Measurements from ENCODE around the gene NRXN3. TPM values are rescaled to one million over a fixed set of nuclear protein-coding genes. Genes with fewer than 3 reads are reported as not detected.

Gene NRXN3
- polyA plus RNA-seq, 1 donor from 2014 or later: not detected

- H3K36me3 Mint-ChIP-seq: no peaks in the 10 kb centered on the region
- no peak overlapping the region for H3K27ac Mint-ChIP-seq
- no peaks in the 10 kb centered on the region for H3K4me1 Mint-ChIP-seq
- H3K9me3 Mint-ChIP-seq: no peaks in the 10 kb centered on the region
- no peaks in the 10 kb centered on the region for H3K27me3 Mint-ChIP-seq
- no peak overlapping the region for H3K4me3 Mint-ChIP-seq
These were observed 15.3 kb upstream of the NRXN3 start for GRCh38 chr14:78154827-78155226.

- Mint-ChIP-seq H3K4me3 (no peak overlapping the region), H3K4me1 (no peaks in the 10 kb centered on the region)
These were observed 14.0 kb upstream of the NRXN3 start for GRCh38 chr14:78156196-78156595.

GRCh38 chr14:78157494-78158437 is 12.4 kb upstream of the NRXN3 start:
- H3K27ac Mint-ChIP-seq: no peak overlapping the region
- H3K36me3 Mint-ChIP-seq: no peaks in the 10 kb centered on the region
- no peaks in the 10 kb centered on the region for H3K4me1 Mint-ChIP-seq
- no peak overlapping the region for H3K4me3 Mint-ChIP-seq
- H3K9me3 Mint-ChIP-seq: no peaks in the 10 kb centered on the region
- H3K27me3 Mint-ChIP-seq: peaks cover 4% of the 10 kb centered on the region

More at GRCh38 chr14:78156196-78156595, 14.0 kb upstream of the NRXN3 start:
- H3K27ac Mint-ChIP-seq: no peak overlapping the region
- H3K27me3 Mint-ChIP-seq: no peaks in the 10 kb centered on the region
- H3K36me3 Mint-ChIP-seq: no peaks in the 10 kb centered on the region
- no peaks in the 10 kb centered on the region for H3K9me3 Mint-ChIP-seq

- H3K27ac Mint-ChIP-seq: no peak overlapping the region
- no peaks in the 10 kb centered on the region for H3K36me3 Mint-ChIP-seq
- H3K4me1 Mint-ChIP-seq: no peaks in the 10 kb centered on the region
- H3K27me3 Mint-ChIP-seq: peaks cover 8% of the 10 kb centered on the region
- no peaks in the 10 kb centered on the region for H3K9me3 Mint-ChIP-seq
- H3K4me3 Mint-ChIP-seq: peak overlapping the region in 1 of 4 donors; percentile 45
These were observed 8.0 kb upstream of the NRXN3 start for GRCh38 chr14:78162202-78162601.

- H3K4me3 Mint-ChIP-seq: no peak overlapping the region
- H3K4me1 Mint-ChIP-seq: no peaks in the 10 kb centered on the region
- peaks cover 8% of the 10 kb centered on the region for H3K27me3 Mint-ChIP-seq
- H3K27ac Mint-ChIP-seq: no peak overlapping the region
- no peaks in the 10 kb centered on the region for H3K36me3 Mint-ChIP-seq
- no peaks in the 10 kb centered on the region for H3K9me3 Mint-ChIP-seq
These were observed 5.8 kb upstream of the NRXN3 start for GRCh38 chr14:78164226-78164853.

- no peaks in the 10 kb centered on the region for H3K4me1 Mint-ChIP-seq
- H3K9me3 Mint-ChIP-seq: peaks cover 0 to 2% (median 0%) of the 10 kb centered on the region in 3 donors
- no peaks in the 10 kb centered on the region for H3K36me3 Mint-ChIP-seq
- peaks cover 8% of the 10 kb centered on the region for H3K27me3 Mint-ChIP-seq
- H3K27ac Mint-ChIP-seq: no peak overlapping the region
- peak overlapping the region in 1 of 4 donors; percentile 42 for H3K4me3 Mint-ChIP-seq
These were observed 2.3 kb downstream of the NRXN3 start for GRCh38 chr14:78172428-78172827.

- Mint-ChIP-seq H3K27me3 (peaks cover 8% of the 10 kb centered on the region), H3K9me3 (peaks cover 0 to 2% (median 0%) of the 10 kb centered on the region in 3 donors), H3K36me3 (peaks cover 1% of the 10 kb centered on the region), H3K27ac (no peak overlapping the region), H3K4me3 (no peak overlapping the region), H3K4me1 (no peaks in the 10 kb centered on the region)
These were observed 3.3 kb downstream of the NRXN3 start for GRCh38 chr14:78173346-78174035.

GRCh38 chr14:78175412-78175811 is 5.2 kb downstream of the NRXN3 start:
- no peak overlapping the region for H3K27ac Mint-ChIP-seq
- H3K36me3 Mint-ChIP-seq: peaks cover 5% of the 10 kb centered on the region
- peaks cover 0 to 2% (median 0%) of the 10 kb centered on the region in 3 donors for H3K9me3 Mint-ChIP-seq
- H3K27me3 Mint-ChIP-seq: peaks cover 8% of the 10 kb centered on the region
- no peak overlapping the region for H3K4me3 Mint-ChIP-seq
- peaks cover 0 to 2% (median 0%) of the 10 kb centered on the region in 3 donors for H3K4me1 Mint-ChIP-seq

GRCh38 chr14:78178071-78178470 is 7.9 kb downstream of the NRXN3 start:
- Mint-ChIP-seq H3K4me3 (no peak overlapping the region), H3K27ac (no peak overlapping the region), H3K27me3 (peaks cover 1% of the 10 kb centered on the region), H3K36me3 (peaks cover 5% of the 10 kb centered on the region), H3K9me3 (peaks cover 0 to 2% (median 0%) of the 10 kb centered on the region in 3 donors), H3K4me1 (peaks cover 0 to 2% (median 0%) of the 10 kb centered on the region in 3 donors)

- H3K27me3 Mint-ChIP-seq: peaks cover 3% of the 10 kb centered on the region
- H3K4me1 Mint-ChIP-seq: peaks cover 0 to 2% (median 0%) of the 10 kb centered on the region in 3 donors
- no peak overlapping the region for H3K27ac Mint-ChIP-seq
- H3K9me3 Mint-ChIP-seq: peaks cover 0 to 4% (median 0%) of the 10 kb centered on the region in 3 donors
- H3K36me3 Mint-ChIP-seq: peaks cover 5% of the 10 kb centered on the region
- no peak overlapping the region for H3K4me3 Mint-ChIP-seq
These were observed 8.8 kb downstream of the NRXN3 start for GRCh38 chr14:78178971-78179370.

- Mint-ChIP-seq H3K4me1 (peaks cover 0 to 2% (median 0%) of the 10 kb centered on the region in 3 donors), H3K27ac (no peak overlapping the region), H3K27me3 (peaks cover 3% of the 10 kb centered on the region), H3K36me3 (peaks cover 5% of the 10 kb centered on the region), H3K4me3 (no peak overlapping the region), H3K9me3 (peaks cover 0 to 2% (median 0%) of the 10 kb centered on the region in 3 donors)
These were observed 11.1 kb downstream of the NRXN3 start for GRCh38 chr14:78181270-78181669.

GRCh38 chr14:78182722-78183121 is 12.5 kb downstream of the NRXN3 start:
- Mint-ChIP-seq H3K4me3 (no peak overlapping the region), H3K36me3 (peaks cover 4% of the 10 kb centered on the region), H3K27me3 (peaks cover 3% of the 10 kb centered on the region), H3K9me3 (peaks cover 0 to 2% (median 0%) of the 10 kb centered on the region in 3 donors), H3K4me1 (peaks cover 0 to 2% (median 0%) of the 10 kb centered on the region in 3 donors), H3K27ac (no peak overlapping the region)

- Mint-ChIP-seq H3K4me1 (peaks cover 0 to 2% (median 0%) of the 10 kb centered on the region in 3 donors), H3K4me3 (no peak overlapping the region), H3K9me3 (peaks cover 0 to 2% (median 0%) of the 10 kb centered on the region in 3 donors), H3K27ac (no peak overlapping the region), H3K36me3 (peaks cover 2% of the 10 kb centered on the region), H3K27me3 (peaks cover 3% of the 10 kb centered on the region)
These were observed 14.0 kb downstream of the NRXN3 start for GRCh38 chr14:78184157-78184556.

GRCh38 chr14:78186277-78186676 is 16.1 kb downstream of the NRXN3 start:
- peaks cover 0 to 6% (median 2%) of the 10 kb centered on the region in 3 donors for H3K9me3 Mint-ChIP-seq
- H3K4me1 Mint-ChIP-seq: no peaks in the 10 kb centered on the region
- H3K27ac Mint-ChIP-seq: no peak overlapping the region
- no peaks in the 10 kb centered on the region for H3K36me3 Mint-ChIP-seq
- no peak overlapping the region for H3K4me3 Mint-ChIP-seq
- H3K27me3 Mint-ChIP-seq: peaks cover 3% of the 10 kb centered on the region

- no peak overlapping the region for H3K4me3 Mint-ChIP-seq
- no peak overlapping the region for H3K27ac Mint-ChIP-seq
- H3K4me1 Mint-ChIP-seq: no peaks in the 10 kb centered on the region
- H3K27me3 Mint-ChIP-seq: peaks cover 2% of the 10 kb centered on the region
- no peaks in the 10 kb centered on the region for H3K36me3 Mint-ChIP-seq
- H3K9me3 Mint-ChIP-seq: peaks cover 1 to 6% (median 3%) of the 10 kb centered on the region in 3 donors
These were observed 18.7 kb downstream of the NRXN3 start for GRCh38 chr14:78188882-78189281.
